Spinal cord (tissue), 4 donors: Measurements from ENCODE around the gene ZFAND4. TPM values are rescaled to one million over a fixed set of nuclear protein-coding genes. Genes with fewer than 3 reads are reported as not detected.

Experiments used
- polyA plus RNA-seq, 2 donors: library from polyadenylated mRNA; unstranded; fragments of 120-200 nt; gene quantifications; one replicate each; pipeline ENCODE4 v1.2.1, GENCODE V29; 2013; ENCODE audit not compliant: insufficient read length in 2 of 2
- total RNA-seq, 2 donors: library from RNA; depleted of rRNA in 1 of 2; stranded (reverse); fragments of 120-200 nt in 1 of 2; fragments of >200 nt in 1 of 2; gene quantifications; one replicate each; pipeline versions ENCODE4 v1.2.3 to v1.2.4, GENCODE V29; 2013 to 2014

ZFAND4 gene
- total and polyA plus RNA-seq, 4 donors: 19.3 to 28.0 (median 23.1) TPM

Other genes starting within 250 kb of the ZFAND4 start
- gene WASHC2C, start 54.5 kb upstream of the ZFAND4 start, total RNA-seq: 10 to 100 TPM; 41.4 to 44.6 TPM
- 10 to 100 TPM; 41.7 to 44.4 TPM for gene WASHC2C, start 54.5 kb upstream of the ZFAND4 start, polyA plus RNA-seq
- 10 to 100 TPM; 14.8 to 15.6 TPM for gene AGAP4, start 174.7 kb upstream of the ZFAND4 start, total RNA-seq
- 10 to 100 TPM; 24.6 to 56.6 TPM for gene AGAP4, start 174.7 kb upstream of the ZFAND4 start, polyA plus RNA-seq